ENCODE data around the gene SLC17A1. TPM values are rescaled to one million over a fixed set of nuclear protein-coding genes. Genes with fewer than 3 reads are reported as not detected.

SLC17A1 gene
- total RNA-seq, 1 donor from 2014 or later: not detected

DNA sequence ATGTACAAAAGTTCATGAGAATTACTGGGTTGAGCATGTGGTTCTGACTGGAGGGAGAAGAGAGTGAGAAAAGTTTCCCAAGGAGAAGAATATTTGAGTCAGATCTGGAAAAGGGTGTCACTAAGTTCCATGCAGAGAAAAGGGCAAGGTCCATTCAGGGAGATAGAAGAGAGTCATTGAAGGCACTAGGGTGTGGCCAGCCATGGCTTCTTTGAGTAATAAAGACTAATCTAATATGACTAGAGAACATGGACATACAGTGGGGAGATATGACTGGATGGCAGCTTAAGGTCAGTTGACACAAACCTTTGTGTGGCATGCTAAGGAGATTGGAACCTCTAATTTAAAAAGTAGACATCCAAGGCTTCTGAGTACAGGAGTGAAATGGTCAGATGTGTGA, 88.0 kb downstream of the SLC17A1 start:
- intact Hi-C loops (cut with micrococcal nuclease): no loop called here
- no peaks in the 10 kb centered on the region for H3K4me1 ChIP-seq
- H3K36me3 ChIP-seq: no peaks in the 10 kb centered on the region
- H3K27ac ChIP-seq (replicated peaks): no peak overlapping the region
- H3K4me3 ChIP-seq: no peak overlapping the region
- DNase-seq: no peak
- no peaks in the 10 kb centered on the region for H3K27me3 ChIP-seq (ENCODE audit: low read depth)
- TF ChIP-seq, protein P1, sequence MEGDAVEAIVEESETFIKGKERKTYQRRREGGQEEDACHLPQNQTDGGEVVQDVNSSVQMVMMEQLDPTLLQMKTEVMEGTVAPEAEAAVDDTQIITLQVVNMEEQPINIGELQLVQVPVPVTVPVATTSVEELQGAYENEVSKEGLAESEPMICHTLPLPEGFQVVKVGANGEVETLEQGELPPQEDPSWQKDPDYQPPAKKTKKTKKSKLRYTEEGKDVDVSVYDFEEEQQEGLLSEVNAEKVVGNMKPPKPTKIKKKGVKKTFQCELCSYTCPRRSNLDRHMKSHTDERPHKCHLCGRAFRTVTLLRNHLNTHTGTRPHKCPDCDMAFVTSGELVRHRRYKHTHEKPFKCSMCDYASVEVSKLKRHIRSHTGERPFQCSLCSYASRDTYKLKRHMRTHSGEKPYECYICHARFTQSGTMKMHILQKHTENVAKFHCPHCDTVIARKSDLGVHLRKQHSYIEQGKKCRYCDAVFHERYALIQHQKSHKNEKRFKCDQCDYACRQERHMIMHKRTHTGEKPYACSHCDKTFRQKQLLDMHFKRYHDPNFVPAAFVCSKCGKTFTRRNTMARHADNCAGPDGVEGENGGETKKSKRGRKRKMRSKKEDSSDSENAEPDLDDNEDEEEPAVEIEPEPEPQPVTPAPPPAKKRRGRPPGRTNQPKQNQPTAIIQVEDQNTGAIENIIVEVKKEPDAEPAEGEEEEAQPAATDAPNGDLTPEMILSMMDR (IDR thresholded peaks at IDR 0.05; ENCODE audit: borderline replicate concordance): no peak
- no peaks in the 10 kb centered on the region for H3K9me3 ChIP-seq (replicated peaks)

DNA sequence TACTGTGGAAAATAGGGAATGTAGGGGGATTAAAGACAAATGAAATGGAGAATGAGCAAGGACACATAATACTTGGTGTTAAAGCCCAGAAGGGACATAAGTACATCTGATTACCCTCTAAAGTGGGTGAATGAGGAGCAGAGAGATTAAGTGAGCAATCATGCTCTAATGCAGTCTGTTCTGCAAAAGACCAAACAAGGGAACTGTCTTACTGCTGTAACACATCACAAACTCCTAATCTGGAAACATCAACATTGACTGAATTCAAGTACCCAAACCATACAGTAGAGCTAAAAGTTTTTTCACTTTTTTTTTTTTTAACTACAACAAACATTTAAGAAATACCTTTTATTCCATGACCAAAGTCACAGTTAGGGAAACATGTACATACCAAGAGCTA, 96.6 kb downstream of the SLC17A1 start:
- TF ChIP-seq, protein P1 (IDR thresholded peaks at IDR 0.05; ENCODE audit: borderline replicate concordance): no peak
- intact Hi-C loops (cut with micrococcal nuclease): no loop called here
- Histone ChIP-seq H3K27ac (replicated peaks) (no peak overlapping the region), H3K9me3 (replicated peaks) (peaks cover 14% of the 10 kb centered on the region), H3K4me1 (no peaks in the 10 kb centered on the region), H3K4me3 (no peak overlapping the region), H3K36me3 (no peaks in the 10 kb centered on the region), H3K27me3 (ENCODE audit: low read depth) (peaks cover 31% of the 10 kb centered on the region)
- no peak for DNase-seq

Other genes starting within 250 kb of the SLC17A1 start
- gene SCGN, start 179.8 kb downstream of the SLC17A1 start, total RNA-seq: 1.6 TPM
- gene SLC17A4, start 77.3 kb downstream of the SLC17A1 start, total RNA-seq: not detected
- not detected for gene SLC17A3, start 42.2 kb upstream of the SLC17A1 start, total RNA-seq
- gene SLC17A2, start 98.6 kb upstream of the SLC17A1 start, total RNA-seq: not detected
- 2.2 TPM for gene TRIM38, start 130.8 kb upstream of the SLC17A1 start, total RNA-seq